GM12878 (cell line): ENCODE results near the gene HK3.

Experiments used
- CTCF ChIP-seq, 3 experiments: IDR thresholded peaks in 2 of 3; conservative IDR thresholded peaks in 1 of 3; 2 replicates each; pipeline ENCODE4 v1.5.1; 2011; ENCODE audit warnings: low read depth in 3 of 3, low read length in 3 of 3, mild to moderate bottlenecking in 3 of 3, control low read depth in 2 of 3, moderate library complexity in 2 of 3, inconsistent platforms in 1 of 3, mixed read lengths in 1 of 3; ENCODE audit not compliant: control insufficient read depth in 2 of 3, insufficient read depth in 1 of 3; ENCODE audit errors: extremely low read depth in 1 of 3
- EZH2 ChIP-seq: IDR thresholded peaks from 2 replicates; pipeline ENCODE4 v1.6.1; 2012; ENCODE audit warnings: low read depth, mild to moderate bottlenecking, control low read depth, inconsistent platforms, low read length, borderline replicate concordance; ENCODE audit not compliant: control insufficient read depth
- KDM1A ChIP-seq: fragments of 200-600 bp; sonication (generic); IDR thresholded peaks from 2 replicates; pipeline ENCODE4 v1.6.1; 2016; ENCODE audit warnings: borderline replicate concordance
- MLLT1 ChIP-seq: fragments of 450-650 bp; IDR thresholded peaks from 2 replicates; pipeline ENCODE4 v1.6.1; 2016; ENCODE audit warnings: mild to moderate bottlenecking
- PAX8 ChIP-seq: fragments of 450-650 bp; IDR thresholded peaks from 2 replicates; pipeline ENCODE4 v1.6.1; 2017; ENCODE audit warnings: mild to moderate bottlenecking, moderate library complexity
- YY1 ChIP-seq: IDR thresholded peaks from 2 replicates; pipeline ENCODE4 v1.6.1; 2011; ENCODE audit warnings: low read depth, mild to moderate bottlenecking, low read length

- TF ChIP-seq YY1 = no peak
- no peak for TF ChIP-seq EZH2
- no peak for TF ChIP-seq PAX8
- TF ChIP-seq CTCF (IDR thresholded peaks at IDR 0.05 in 2 of 3, conservative IDR thresholded peaks at IDR 0.05 in 1 of 3; ENCODE audit: control insufficient read depth in 2 of 3, extremely low read depth in 1 of 3, insufficient read depth in 1 of 3, low read depth in 3 of 3, low read length in 3 of 3) = no peak
- TF ChIP-seq MLLT1 = no peak
- TF ChIP-seq KDM1A = no peak
Observed at GRCh38 chr5:176938472-176938871, 39.3 kb upstream of the HK3 start.
